ENCODE measurements around the gene AMFR. TPM values are rescaled to one million over a fixed set of nuclear protein-coding genes. Genes with fewer than 3 reads are reported as not detected.

The AMFR gene
- total and polyA plus RNA-seq, 10 of the 15 experiments (the other 5 are each of a cell fraction or from before 2014, with no cell fraction given), result 8.2 to 67.6 (median 28.1) TPM

DNA sequence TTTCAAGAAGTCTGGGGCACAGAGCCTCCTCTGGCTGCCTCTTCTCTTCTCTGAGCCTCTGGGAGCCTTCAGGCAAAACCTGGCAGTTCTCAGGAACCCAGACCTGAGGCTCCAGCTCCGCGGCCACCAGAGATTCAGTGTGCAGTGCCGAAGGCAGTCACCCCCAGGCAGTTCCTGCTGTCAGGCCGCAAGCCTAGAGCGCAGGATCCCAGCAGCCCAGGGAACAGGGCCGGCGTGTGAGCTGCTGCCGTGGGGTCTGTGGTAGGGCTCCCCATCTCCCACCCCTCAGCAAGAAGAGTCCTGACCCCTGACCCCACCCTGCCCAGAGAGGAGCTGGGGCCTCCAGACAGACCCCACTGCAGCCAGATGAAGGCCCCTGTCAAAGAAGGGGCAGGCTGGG, 78.2 kb downstream of the AMFR start:
- no peak overlapping the region for H3K9ac ChIP-seq (ENCODE audit: control insufficient read depth, insufficient read depth, low read length)
- no peak for DNase-seq (ENCODE audit: low read depth, low spot score)
- H2AFZ ChIP-seq (ENCODE audit: control insufficient read depth, low read depth, low read length), result no peak overlapping the region
- no peak overlapping the region for H3K4me2 ChIP-seq (ENCODE audit: control insufficient read depth, insufficient read depth)
- CTCF ChIA-PET, result no interaction called here
- H3K9me3 ChIP-seq (replicated peaks; ENCODE audit: control insufficient read depth, insufficient read depth, low read length), result no peaks in the 10 kb centered on the region
- intact Hi-C loops (cut with micrococcal nuclease; ENCODE audit: unreplicated experiment) (no loop called here), in situ Hi-C loops (cut with MboI) (no loop called here)
- no peaks in the 10 kb centered on the region for H3K27me3 ChIP-seq (replicated peaks in 1 of 2; ENCODE audit: control insufficient read depth in 2 of 2, insufficient read depth in 2 of 2, low read length in 1 of 2)
- no TSS peak for BruUV-seq (replicated peaks)
- ATAC-seq, result no peak
- H3K27ac ChIP-seq (ENCODE audit: control insufficient read depth, insufficient read depth), result no peak overlapping the region
- H4K20me1 ChIP-seq (ENCODE audit: control insufficient read depth, insufficient read depth), result no peaks in the 10 kb centered on the region; the same call in 1 of the 2 replicates
- H3K4me3 ChIP-seq, result no peak overlapping the region
- 67% methylated on average over 8 of the region's 8 CpGs for WGBS (ENCODE audit: insufficient coverage, insufficient replicate concordance, low lambda C conversion rate, missing lambda C conversion rate)
- RAD21 ChIA-PET (ENCODE audit: unreplicated experiment), result no interaction called here
- no peaks in the 10 kb centered on the region for H3K36me3 ChIP-seq (ENCODE audit: control insufficient read depth in 2 of 2, insufficient read depth in 2 of 2, low read length in 1 of 2)
- H3K79me2 ChIP-seq (ENCODE audit: control insufficient read depth, insufficient read depth, low read length), result no peaks in the 10 kb centered on the region
- FAIRE-seq, result no peak
- SMC1A ChIA-PET (ENCODE audit: uncharacterized antibody, unreplicated experiment), result no interaction called here
- H3K4me1 ChIP-seq (ENCODE audit: control insufficient read depth, insufficient read depth, low read length), result no peaks in the 10 kb centered on the region
- POLR2A ChIA-PET, result no interaction called here
- TF ChIP-seq POLR2AphosphoS5 (IDR thresholded peaks at IDR 0.05; ENCODE audit: low read length) (no peak), SREBF1 (IDR thresholded peaks at IDR 0.05; ENCODE audit: low read length) (no peak), GABPA (IDR thresholded peaks at IDR 0.05; ENCODE audit: low read depth) (no peak), JUNB (IDR thresholded peaks at IDR 0.05) (no peak), CREM (IDR thresholded peaks at IDR 0.05; ENCODE audit: low read depth) (no peak), IRF5 (IDR thresholded peaks at IDR 0.05; ENCODE audit: borderline replicate concordance) (no peak), ASH2L (IDR thresholded peaks at IDR 0.05; ENCODE audit: borderline replicate concordance, low read depth) (no peak), NR2F1 (conservative IDR thresholded peaks at IDR 0.05) (no peak), ATF3 (IDR thresholded peaks at IDR 0.05; ENCODE audit: borderline replicate concordance, extremely low read depth, low read depth, low read length) (no peak), MEF2B (IDR thresholded peaks at IDR 0.05; ENCODE audit: partially characterized antibody, poor library complexity, severe bottlenecking) (no peak), MYB (IDR thresholded peaks at IDR 0.05; ENCODE audit: borderline replicate concordance, low read depth, low read length) (no peak), SUPT20H (IDR thresholded peaks at IDR 0.05; ENCODE audit: borderline replicate concordance, control insufficient read depth, low read depth, low read length) (no peak)
- TF ChIP-seq, protein P1, sequence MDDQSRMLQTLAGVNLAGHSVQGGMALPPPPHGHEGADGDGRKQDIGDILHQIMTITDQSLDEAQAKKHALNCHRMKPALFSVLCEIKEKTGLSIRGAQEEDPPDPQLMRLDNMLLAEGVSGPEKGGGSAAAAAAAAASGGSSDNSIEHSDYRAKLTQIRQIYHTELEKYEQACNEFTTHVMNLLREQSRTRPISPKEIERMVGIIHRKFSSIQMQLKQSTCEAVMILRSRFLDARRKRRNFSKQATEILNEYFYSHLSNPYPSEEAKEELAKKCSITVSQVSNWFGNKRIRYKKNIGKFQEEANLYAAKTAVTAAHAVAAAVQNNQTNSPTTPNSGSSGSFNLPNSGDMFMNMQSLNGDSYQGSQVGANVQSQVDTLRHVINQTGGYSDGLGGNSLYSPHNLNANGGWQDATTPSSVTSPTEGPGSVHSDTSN (IDR thresholded peaks at IDR 0.05; ENCODE audit: insufficient replicate concordance, low read depth, low read length), result no peak
- TF ChIP-seq, protein P2, sequence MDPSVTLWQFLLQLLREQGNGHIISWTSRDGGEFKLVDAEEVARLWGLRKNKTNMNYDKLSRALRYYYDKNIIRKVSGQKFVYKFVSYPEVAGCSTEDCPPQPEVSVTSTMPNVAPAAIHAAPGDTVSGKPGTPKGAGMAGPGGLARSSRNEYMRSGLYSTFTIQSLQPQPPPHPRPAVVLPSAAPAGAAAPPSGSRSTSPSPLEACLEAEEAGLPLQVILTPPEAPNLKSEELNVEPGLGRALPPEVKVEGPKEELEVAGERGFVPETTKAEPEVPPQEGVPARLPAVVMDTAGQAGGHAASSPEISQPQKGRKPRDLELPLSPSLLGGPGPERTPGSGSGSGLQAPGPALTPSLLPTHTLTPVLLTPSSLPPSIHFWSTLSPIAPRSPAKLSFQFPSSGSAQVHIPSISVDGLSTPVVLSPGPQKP (IDR thresholded peaks at IDR 0.05; ENCODE audit: low read depth, low read length), result no peak
- TF ChIP-seq, protein P3, sequence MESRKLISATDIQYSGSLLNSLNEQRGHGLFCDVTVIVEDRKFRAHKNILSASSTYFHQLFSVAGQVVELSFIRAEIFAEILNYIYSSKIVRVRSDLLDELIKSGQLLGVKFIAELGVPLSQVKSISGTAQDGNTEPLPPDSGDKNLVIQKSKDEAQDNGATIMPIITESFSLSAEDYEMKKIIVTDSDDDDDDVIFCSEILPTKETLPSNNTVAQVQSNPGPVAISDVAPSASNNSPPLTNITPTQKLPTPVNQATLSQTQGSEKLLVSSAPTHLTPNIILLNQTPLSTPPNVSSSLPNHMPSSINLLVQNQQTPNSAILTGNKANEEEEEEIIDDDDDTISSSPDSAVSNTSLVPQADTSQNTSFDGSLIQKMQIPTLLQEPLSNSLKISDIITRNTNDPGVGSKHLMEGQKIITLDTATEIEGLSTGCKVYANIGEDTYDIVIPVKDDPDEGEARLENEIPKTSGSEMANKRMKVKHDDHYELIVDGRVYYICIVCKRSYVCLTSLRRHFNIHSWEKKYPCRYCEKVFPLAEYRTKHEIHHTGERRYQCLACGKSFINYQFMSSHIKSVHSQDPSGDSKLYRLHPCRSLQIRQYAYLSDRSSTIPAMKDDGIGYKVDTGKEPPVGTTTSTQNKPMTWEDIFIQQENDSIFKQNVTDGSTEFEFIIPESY (IDR thresholded peaks at IDR 0.05), result no peak
- TF ChIP-seq, protein P4, sequence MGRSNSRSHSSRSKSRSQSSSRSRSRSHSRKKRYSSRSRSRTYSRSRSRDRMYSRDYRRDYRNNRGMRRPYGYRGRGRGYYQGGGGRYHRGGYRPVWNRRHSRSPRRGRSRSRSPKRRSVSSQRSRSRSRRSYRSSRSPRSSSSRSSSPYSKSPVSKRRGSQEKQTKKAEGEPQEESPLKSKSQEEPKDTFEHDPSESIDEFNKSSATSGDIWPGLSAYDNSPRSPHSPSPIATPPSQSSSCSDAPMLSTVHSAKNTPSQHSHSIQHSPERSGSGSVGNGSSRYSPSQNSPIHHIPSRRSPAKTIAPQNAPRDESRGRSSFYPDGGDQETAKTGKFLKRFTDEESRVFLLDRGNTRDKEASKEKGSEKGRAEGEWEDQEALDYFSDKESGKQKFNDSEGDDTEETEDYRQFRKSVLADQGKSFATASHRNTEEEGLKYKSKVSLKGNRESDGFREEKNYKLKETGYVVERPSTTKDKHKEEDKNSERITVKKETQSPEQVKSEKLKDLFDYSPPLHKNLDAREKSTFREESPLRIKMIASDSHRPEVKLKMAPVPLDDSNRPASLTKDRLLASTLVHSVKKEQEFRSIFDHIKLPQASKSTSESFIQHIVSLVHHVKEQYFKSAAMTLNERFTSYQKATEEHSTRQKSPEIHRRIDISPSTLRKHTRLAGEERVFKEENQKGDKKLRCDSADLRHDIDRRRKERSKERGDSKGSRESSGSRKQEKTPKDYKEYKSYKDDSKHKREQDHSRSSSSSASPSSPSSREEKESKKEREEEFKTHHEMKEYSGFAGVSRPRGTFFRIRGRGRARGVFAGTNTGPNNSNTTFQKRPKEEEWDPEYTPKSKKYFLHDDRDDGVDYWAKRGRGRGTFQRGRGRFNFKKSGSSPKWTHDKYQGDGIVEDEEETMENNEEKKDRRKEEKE (IDR thresholded peaks at IDR 0.05), result no peak

Data from GM12878 (cell line).